CD14-positive monocyte (primary cell): ENCODE data around the gene PPT1. TPM values are rescaled to one million over a fixed set of nuclear protein-coding genes. Genes with fewer than 3 reads are reported as not detected.

Source experiments
- DNase-seq, 3 donors: peaks; one replicate each; pipeline ENCODE4 v3.0.0-alpha.2; 2011 to 2022
- H2AFZ ChIP-seq: 2 replicates; pipeline ENCODE4 v1.6.0; 2012; ENCODE audit warnings: mild to moderate bottlenecking, low read depth, low read length, inconsistent platforms; ENCODE audit not compliant: insufficient read depth, poor library complexity, severe bottlenecking
- H3K27ac ChIP-seq, 2 donors: 1 replicate in 1 of 2; 2 replicates in 1 of 2; pipeline ENCODE4 v1.5.1; 2012 to 2013; ENCODE audit warnings: low read length in 2 of 2, control low read depth in 1 of 2, inconsistent platforms in 1 of 2, low read depth in 1 of 2, mild to moderate bottlenecking in 1 of 2
- H3K27me3 ChIP-seq, 2 donors: one replicate each; pipeline versions ENCODE4 v1.6.0 to v1.6.1; 2011 to 2013; ENCODE audit warnings: low read length in 2 of 2; ENCODE audit not compliant: control insufficient read depth in 2 of 2, insufficient read depth in 2 of 2
- H3K36me3 ChIP-seq, 2 donors: replicated peaks in 1 of 2; 1 replicate in 1 of 2; 2 replicates in 1 of 2; pipeline versions ENCODE4 v1.5.1 to v1.6.1; 2012 to 2013; ENCODE audit warnings: low read length in 2 of 2, control low read depth in 1 of 2, inconsistent platforms in 1 of 2, mild to moderate bottlenecking in 1 of 2; ENCODE audit not compliant: insufficient read depth in 2 of 2, control insufficient read depth in 1 of 2
- H3K4me1 ChIP-seq, 2 donors: 1 replicate in 1 of 2; 2 replicates in 1 of 2; pipeline versions ENCODE4 v1.5.1 to v1.6.1; 2012 to 2013; ENCODE audit warnings: low read length in 2 of 2, control low read depth in 1 of 2, inconsistent platforms in 1 of 2, mild to moderate bottlenecking in 1 of 2, moderate library complexity in 1 of 2; ENCODE audit not compliant: insufficient read depth in 2 of 2, control insufficient read depth in 1 of 2
- H3K4me2 ChIP-seq: replicated peaks from 2 replicates; pipeline ENCODE3; 2012; ENCODE audit warnings: low read length, moderate library complexity, mild to moderate bottlenecking; ENCODE audit not compliant: poor library complexity, severe bottlenecking; ENCODE audit errors: extremely low read depth
- H3K4me3 ChIP-seq, 3 experiments: fragments of 200-600 bp in 1 of 3; sonication (generic) in 1 of 3; replicated peaks in 1 of 3; 1 replicate in 2 of 3; 2 replicates in 1 of 3; pipeline ENCODE4 v1.5.1; 2011 to 2013; ENCODE audit warnings: low read length in 3 of 3, mild to moderate bottlenecking in 3 of 3, control low read depth in 2 of 3, low read depth in 2 of 3, inconsistent platforms in 1 of 3, moderate library complexity in 1 of 3
- H3K79me2 ChIP-seq: 2 replicates; pipeline ENCODE4 v1.6.0; 2012; ENCODE audit warnings: mild to moderate bottlenecking, control low read depth, inconsistent platforms, low read length, moderate library complexity; ENCODE audit not compliant: insufficient read depth
- H3K9ac ChIP-seq: 2 replicates; pipeline ENCODE4 v1.6.0; 2017; ENCODE audit warnings: low read length, mild to moderate bottlenecking; ENCODE audit not compliant: insufficient read depth, poor library complexity, severe bottlenecking
- H3K9me3 ChIP-seq, 2 donors: replicated peaks in 1 of 2; 1 replicate in 1 of 2; 2 replicates in 1 of 2; pipeline versions ENCODE4 v1.5.1 to v1.6.1; 2012 to 2013; ENCODE audit warnings: low read length in 2 of 2, control low read depth in 1 of 2; ENCODE audit not compliant: control insufficient read depth in 1 of 2, insufficient read depth in 1 of 2
- H4K20me1 ChIP-seq: 2 replicates; pipeline ENCODE4 v1.6.0; 2012; ENCODE audit warnings: mild to moderate bottlenecking, low read length, control low read depth, moderate library complexity; ENCODE audit not compliant: insufficient read depth
- H3K27ac Mint-ChIP-seq, 7 donors: one replicate each; pipeline ENCODE4 v1.8.0; 2020; ENCODE audit warnings: mild to moderate bottlenecking in 7 of 7, mixed read lengths in 7 of 7, moderate library complexity in 6 of 7, inconsistent platforms in 2 of 7
- H3K27me3 Mint-ChIP-seq, 3 donors: one replicate each; pipeline ENCODE4 v1.8.0; 2021 to 2022; ENCODE audit warnings: low read depth in 3 of 3, mild to moderate bottlenecking in 3 of 3, mixed read lengths in 3 of 3, moderate library complexity in 3 of 3, inconsistent platforms in 1 of 3
- H3K36me3 Mint-ChIP-seq, 2 donors: one replicate each; pipeline ENCODE4 v1.8.0; 2020; ENCODE audit warnings: mixed read lengths in 2 of 2, inconsistent platforms in 1 of 2, mild to moderate bottlenecking in 1 of 2
- H3K4me1 Mint-ChIP-seq: one replicate; pipeline ENCODE4 v1.8.0; 2020; ENCODE audit warnings: mild to moderate bottlenecking, mixed read lengths
- H3K4me3 Mint-ChIP-seq, 2 donors: one replicate each; pipeline ENCODE4 v1.8.0; 2020; ENCODE audit warnings: mild to moderate bottlenecking in 2 of 2, mixed read lengths in 2 of 2, moderate library complexity in 1 of 2
- H3K9me3 Mint-ChIP-seq, 7 donors: one replicate each; pipeline ENCODE4 v1.8.0; 2020 to 2022; ENCODE audit warnings: mixed read lengths in 7 of 7, mild to moderate bottlenecking in 6 of 7, moderate library complexity in 6 of 7, inconsistent platforms in 2 of 7
- WGBS: methylation state at CpG from one replicate; pipeline ENCODE4 v1.1.5; 2013; ENCODE audit warnings: missing lambda C conversion rate; ENCODE audit not compliant: insufficient coverage; 5-methylcytosine and 5-hydroxymethylcytosine counted together
- intact Hi-C, 2 donors: fragments of 100-400 bp; cut with micrococcal nuclease; formaldehyde crosslinking; loops; one replicate each; pipeline versions ENCODE4 v1.15.0 to v1.15.1; 2023
- polyA plus RNA-seq, 3 donors: library from polyadenylated mRNA; depleted of rRNA in 1 of 3; unstranded in 2 of 3; stranded (reverse) in 1 of 3; fragments of 300-500 nt in 2 of 3; fragments of >200 nt in 1 of 3; fragmentation: Illumina TruSeq in 2 of 3; gene quantifications; 1 replicate in 2 of 3; 2 replicates in 1 of 3; pipeline ENCODE4 v1.2.3, GENCODE V29; 2012 to 2021
- TF ChIP-seq, protein P1 (sequence below): fragments of 200-600 bp; IDR thresholded peaks from one replicate; pipeline ENCODE4 v1.8.0; 2022; ENCODE audit warnings: antibody characterized with exemption, mild to moderate bottlenecking

PPT1 gene
- polyA plus RNA-seq, 3 donors = 166 to 1,143 (median 658) TPM

DNA sequence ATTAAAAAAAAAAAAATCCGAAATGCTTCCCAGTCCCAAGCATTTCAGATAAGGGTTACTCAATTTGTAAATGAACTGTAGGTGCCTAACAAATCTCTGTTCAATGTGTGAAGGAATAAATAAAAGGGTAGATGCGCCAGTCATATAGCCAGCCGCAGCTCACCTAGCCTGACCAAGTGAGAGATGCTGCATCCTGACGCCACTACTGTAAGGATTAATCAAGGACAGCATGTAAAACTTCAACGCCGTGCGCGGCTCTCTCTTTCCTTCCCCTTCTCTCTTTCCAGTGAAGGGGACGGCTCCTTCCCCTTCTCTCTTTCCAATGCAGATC lies 441 bp downstream of the PPT1 start:
- H3K4me1 Mint-ChIP-seq = peaks cover 57% of the 10 kb centered on the region

DNA sequence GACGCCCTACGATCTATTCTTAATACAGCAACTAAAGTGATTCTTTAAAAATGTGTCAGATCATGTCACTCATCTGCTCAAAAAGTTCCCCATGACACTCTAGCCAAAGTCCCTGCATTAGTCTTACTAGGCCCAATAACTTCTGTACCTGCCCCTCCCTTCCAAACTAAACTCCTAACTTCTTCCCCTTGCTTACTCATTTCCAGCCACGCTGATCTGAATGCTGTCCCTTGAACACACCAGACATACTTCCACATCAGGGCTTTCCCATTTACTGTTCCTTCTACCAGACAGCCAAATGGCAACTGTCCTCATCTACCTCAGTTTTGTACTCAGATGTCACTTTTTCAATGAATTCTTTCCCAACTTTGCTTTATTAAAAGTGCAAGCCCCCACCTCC lies 1.2 kb downstream of the PPT1 start:
- H3K36me3 Mint-ChIP-seq = peaks cover 11 to 20% of the 10 kb centered on the region in 2 donors
- Histone ChIP-seq H3K4me3 (peak overlapping the region in 1 of 3 experiments; percentile 88), H3K9ac (peak overlapping the region; percentile 61), H3K4me1 (peaks cover 60 to 67% of the 10 kb centered on the region in 2 donors), H3K36me3 (peaks cover 14 to 16% of the 10 kb centered on the region in 2 donors), H3K27me3 (no peaks in the 10 kb centered on the region), H3K9me3 (no peaks in the 10 kb centered on the region), H3K27ac (peak overlapping the region in 1 of 2 donors; percentile 89), H3K79me2 (peaks cover 61% of the 10 kb centered on the region), H3K4me2 (peak overlapping the region; percentile 94), H4K20me1 (no peaks in the 10 kb centered on the region), H2AFZ (no peak overlapping the region)
- peak; percentile 39 to 81 (median 58) for DNase-seq
- TF ChIP-seq, protein P1, sequence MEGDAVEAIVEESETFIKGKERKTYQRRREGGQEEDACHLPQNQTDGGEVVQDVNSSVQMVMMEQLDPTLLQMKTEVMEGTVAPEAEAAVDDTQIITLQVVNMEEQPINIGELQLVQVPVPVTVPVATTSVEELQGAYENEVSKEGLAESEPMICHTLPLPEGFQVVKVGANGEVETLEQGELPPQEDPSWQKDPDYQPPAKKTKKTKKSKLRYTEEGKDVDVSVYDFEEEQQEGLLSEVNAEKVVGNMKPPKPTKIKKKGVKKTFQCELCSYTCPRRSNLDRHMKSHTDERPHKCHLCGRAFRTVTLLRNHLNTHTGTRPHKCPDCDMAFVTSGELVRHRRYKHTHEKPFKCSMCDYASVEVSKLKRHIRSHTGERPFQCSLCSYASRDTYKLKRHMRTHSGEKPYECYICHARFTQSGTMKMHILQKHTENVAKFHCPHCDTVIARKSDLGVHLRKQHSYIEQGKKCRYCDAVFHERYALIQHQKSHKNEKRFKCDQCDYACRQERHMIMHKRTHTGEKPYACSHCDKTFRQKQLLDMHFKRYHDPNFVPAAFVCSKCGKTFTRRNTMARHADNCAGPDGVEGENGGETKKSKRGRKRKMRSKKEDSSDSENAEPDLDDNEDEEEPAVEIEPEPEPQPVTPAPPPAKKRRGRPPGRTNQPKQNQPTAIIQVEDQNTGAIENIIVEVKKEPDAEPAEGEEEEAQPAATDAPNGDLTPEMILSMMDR = no peak
- H3K9me3 Mint-ChIP-seq = peaks cover 0 to 2% (median 0%) of the 10 kb centered on the region in 7 donors
- H3K27me3 Mint-ChIP-seq = peaks cover 0 to 7% (median under 1%) of the 10 kb centered on the region in 3 donors
- H3K4me3 Mint-ChIP-seq = peak overlapping the region; percentile 39 to 96
- peaks cover 62% of the 10 kb centered on the region for H3K4me1 Mint-ChIP-seq
- 58% methylated on average over 3 of the region's 3 CpGs for WGBS
- H3K27ac Mint-ChIP-seq = peak overlapping the region; percentile 73 to 91 (median 83)
- intact Hi-C loops = loop anchor here in 1 of 2 donors (5.0 kb wide), 1 partner anchor 246 kb away; no protein-coding TSS in a partner anchor

More for the DNA sequence above, 441 bp downstream of the PPT1 start:
- H3K9ac ChIP-seq = peak overlapping the region; percentile 61
- H3K4me2 ChIP-seq = peak overlapping the region; percentile 94
- peak overlapping the region; percentile 75 to 88 (median 79) for H3K4me3 ChIP-seq
- no peaks in the 10 kb centered on the region for H3K9me3 ChIP-seq
- 7% methylated on average over 8 of the region's 9 CpGs for WGBS
- H4K20me1 ChIP-seq = no peaks in the 10 kb centered on the region
- TF ChIP-seq, protein P1 = no peak
- H3K36me3 Mint-ChIP-seq = peaks cover 4 to 12% of the 10 kb centered on the region in 2 donors
- peaks cover 7 to 8% of the 10 kb centered on the region in 2 donors for H3K36me3 ChIP-seq
- peaks cover 53% of the 10 kb centered on the region for H3K79me2 ChIP-seq
- H3K4me1 ChIP-seq = peaks cover 60 to 61% of the 10 kb centered on the region in 2 donors
- DNase-seq = peak in 1 of 3 donors; percentile 27
- H3K9me3 Mint-ChIP-seq = peaks cover 0 to 2% (median 0%) of the 10 kb centered on the region in 7 donors
- peak overlapping the region; percentile 90 to 94 (median 93) for H3K27ac Mint-ChIP-seq
- H2AFZ ChIP-seq = peak overlapping the region; percentile 93
- no peaks in the 10 kb centered on the region for H3K27me3 ChIP-seq
- intact Hi-C loops = loop anchor here in 1 of 2 donors (5.0 kb wide), 1 partner anchor 246 kb away; no protein-coding TSS in a partner anchor
- H3K4me3 Mint-ChIP-seq = peak overlapping the region; percentile 94 to 96
- H3K27ac ChIP-seq = peak overlapping the region; percentile 80 to 89
- peaks cover 0 to 7% (median 3%) of the 10 kb centered on the region in 3 donors for H3K27me3 Mint-ChIP-seq
